Measurements from ENCODE around the gene ZNF710.

DNA sequence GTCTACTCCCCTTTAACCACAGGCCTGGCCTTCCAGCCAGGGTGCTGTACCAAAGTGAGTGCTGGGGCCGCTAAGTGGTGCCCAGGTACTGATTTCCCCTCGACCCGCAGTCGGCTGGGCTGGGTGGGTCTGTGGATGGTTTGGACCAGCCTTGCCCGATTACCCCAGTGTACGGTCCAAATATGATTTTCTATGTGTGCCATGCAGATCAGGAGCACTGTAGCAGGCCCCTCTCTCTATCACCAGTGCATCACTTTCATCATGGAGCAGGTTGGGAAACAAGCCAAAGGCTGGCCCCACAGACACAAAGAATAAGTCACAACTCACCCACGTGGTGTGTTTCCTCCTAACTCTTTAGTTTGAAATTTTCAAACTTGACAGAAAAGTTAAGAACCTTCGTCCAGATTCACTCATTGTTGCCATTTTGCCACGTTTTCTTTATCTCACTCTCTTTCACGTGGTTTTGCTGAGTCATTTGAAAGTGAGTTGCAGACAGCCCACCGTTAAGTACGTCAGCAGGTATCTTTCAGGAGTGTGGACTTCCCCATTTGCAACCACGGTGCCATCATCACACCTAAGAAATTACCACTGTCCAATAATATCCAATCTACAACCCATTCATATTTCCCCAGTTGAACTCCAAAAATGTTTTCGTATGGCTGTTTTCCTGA, 37.0 kb downstream of the ZNF710 start:
- no peak for TF ChIP-seq POLR2A (conservative IDR thresholded peaks at IDR 0.05)
- TF ChIP-seq SMARCA5 (IDR thresholded peaks at IDR 0.05), result no peak
- no peak for TF ChIP-seq TCF7L2 (IDR thresholded peaks at IDR 0.05; ENCODE audit: low read depth, low read length)
- no peak for TF ChIP-seq ESRRA (IDR thresholded peaks at IDR 0.05; ENCODE audit: borderline replicate concordance, low read depth)

Data from K562 (cell line).